ENCODE measurements around the gene ARHGAP24. TPM values are rescaled to one million over a fixed set of nuclear protein-coding genes. Genes with fewer than 3 reads are reported as not detected.
"Not testable (repeated sequence)": the region's sequence is repeated elsewhere in the genome, so short reads cannot be mapped to it uniquely, and the experiment has no call there.

The ARHGAP24 gene
- total RNA-seq, 2 donors from 2014 or later = 7.0 TPM; not detected in 1

DNA sequence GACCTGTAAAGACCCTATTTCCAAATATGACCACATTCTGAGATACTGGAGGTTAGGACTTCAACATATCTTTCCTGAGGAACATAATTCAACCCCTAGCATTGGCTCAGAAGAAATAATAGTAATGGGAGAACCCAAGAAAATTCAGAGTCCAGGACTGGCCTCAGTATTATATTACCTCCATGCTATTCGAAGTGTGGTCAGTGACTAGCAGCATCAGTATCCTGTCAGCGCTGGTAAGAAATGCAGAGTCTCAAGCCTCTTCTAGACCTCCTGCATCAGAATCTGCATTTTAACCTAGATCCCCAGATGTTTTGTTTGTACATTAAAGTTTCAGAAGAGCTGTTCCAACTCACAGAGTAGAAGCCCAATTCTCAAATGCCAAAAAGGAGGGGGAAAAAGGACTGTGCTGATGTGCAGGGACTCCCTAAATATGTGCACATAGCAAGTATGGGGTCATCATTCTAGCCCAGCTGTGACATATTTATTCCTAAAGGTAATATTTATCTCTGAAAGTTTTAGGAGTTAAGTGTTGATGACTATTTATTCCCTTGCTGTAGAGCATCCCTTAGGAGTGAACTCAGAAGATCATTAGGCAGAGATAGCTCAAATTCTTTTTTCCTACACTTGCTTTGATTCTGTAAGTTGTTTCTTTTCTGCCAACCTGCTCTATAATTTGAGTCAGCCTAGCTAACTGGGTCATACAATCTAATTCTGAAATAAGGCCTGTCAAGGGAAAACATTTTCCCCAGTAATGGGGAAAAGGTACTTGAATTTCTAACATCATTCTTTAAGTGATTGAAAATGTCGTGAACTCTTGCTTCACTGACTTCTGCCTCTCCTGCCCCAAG is 361.9 kb downstream of the ARHGAP24 start:
- Mint-ChIP-seq H3K4me1 (no peaks in the 10 kb centered on the region), H3K36me3 (ENCODE audit: low read depth) (no peaks in the 10 kb centered on the region), H3K4me3 (no peak overlapping the region), H3K27ac (no peak overlapping the region), H3K27me3 (no peaks in the 10 kb centered on the region)
- no peak for DNase-seq
- ATAC-seq = no peak
- H3K9me3 ChIP-seq (ENCODE audit: control insufficient read depth, low read length, poor library complexity, severe bottlenecking) = no peaks in the 10 kb centered on the region

DNA sequence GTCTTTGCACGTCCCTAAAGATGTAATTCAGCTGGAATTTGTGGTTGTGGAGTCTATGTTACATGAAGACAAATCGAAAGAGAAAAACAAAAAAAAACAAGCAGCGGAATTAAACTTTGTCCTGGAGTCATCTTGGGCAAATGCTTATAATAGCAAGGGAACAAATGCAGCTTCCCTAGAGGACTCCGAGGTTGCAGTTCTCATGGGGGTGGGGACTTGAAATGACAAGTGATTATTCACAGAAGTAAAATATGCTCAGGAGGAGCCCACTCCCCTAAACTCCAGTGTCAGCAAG is 362.4 kb downstream of the ARHGAP24 start:
- DNase-seq = no peak
- Mint-ChIP-seq H3K4me3 (no peak overlapping the region), H3K4me1 (no peaks in the 10 kb centered on the region), H3K27ac (no peak overlapping the region), H3K36me3 (ENCODE audit: low read depth) (no peaks in the 10 kb centered on the region), H3K27me3 (no peaks in the 10 kb centered on the region)
- H3K9me3 ChIP-seq (ENCODE audit: control insufficient read depth, low read length, poor library complexity, severe bottlenecking) = no peaks in the 10 kb centered on the region
- no peak for ATAC-seq

DNA sequence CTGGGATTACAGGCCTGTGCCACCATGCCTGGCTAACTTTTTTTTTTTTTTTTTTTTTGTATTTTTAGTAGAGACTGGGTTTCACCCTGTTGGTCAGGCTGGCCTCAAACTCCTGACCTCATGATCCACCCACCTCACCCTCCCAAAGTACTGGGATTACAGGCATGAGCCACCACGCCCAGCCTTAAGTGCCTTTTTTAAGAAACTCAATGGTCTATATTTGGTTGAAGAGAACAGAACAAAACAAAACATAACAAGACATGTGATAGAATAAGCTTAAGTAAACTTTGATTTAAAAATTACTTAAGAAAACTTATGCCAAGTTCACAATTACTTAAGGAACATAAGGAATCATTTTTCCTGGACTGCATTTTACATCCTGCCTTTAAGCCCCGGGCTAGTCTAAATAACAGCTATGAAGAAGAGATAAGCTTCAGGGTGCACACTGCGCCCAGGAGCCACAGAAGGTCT is 365.1 kb downstream of the ARHGAP24 start:
- not testable (repeated sequence) for ATAC-seq; H3K27ac Mint-ChIP-seq; H3K36me3 Mint-ChIP-seq (ENCODE audit: low read depth); H3K4me3 Mint-ChIP-seq; H3K9me3 ChIP-seq (ENCODE audit: control insufficient read depth, low read length, poor library complexity, severe bottlenecking); H3K27me3 Mint-ChIP-seq; DNase-seq; H3K4me1 Mint-ChIP-seq

- no peak for DNase-seq
- Mint-ChIP-seq H3K4me1 (no peaks in the 10 kb centered on the region), H3K27ac (no peak overlapping the region), H3K27me3 (no peaks in the 10 kb centered on the region), H3K4me3 (no peak overlapping the region), H3K36me3 (ENCODE audit: low read depth) (no peaks in the 10 kb centered on the region)
- peak; percentile 58 for ATAC-seq
- no peaks in the 10 kb centered on the region for H3K9me3 ChIP-seq (ENCODE audit: control insufficient read depth, low read length, poor library complexity, severe bottlenecking)
These were observed 367.6 kb downstream of the ARHGAP24 start for GRCh38 chr4:85842540-85842939.

DNA sequence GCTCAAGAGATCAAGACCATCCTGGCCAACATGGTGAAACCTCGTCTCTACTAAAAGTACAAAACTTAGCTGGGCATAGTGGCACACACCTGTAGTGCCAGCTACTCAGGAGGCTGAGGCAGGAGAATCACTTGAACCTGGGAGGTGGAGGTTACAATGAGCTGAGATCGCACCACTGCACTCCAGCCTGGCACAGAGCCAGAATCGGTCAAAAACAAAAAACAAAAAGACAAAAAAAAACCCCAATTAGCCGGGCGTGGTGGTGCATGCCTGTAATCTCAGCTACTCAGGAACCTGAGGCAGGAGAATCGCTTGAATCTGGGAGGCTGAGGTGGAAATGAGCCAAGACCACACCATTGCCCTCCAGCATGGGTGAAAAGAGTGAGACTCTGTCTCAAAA is 378.8 kb downstream of the ARHGAP24 start:
- H3K27ac Mint-ChIP-seq; ATAC-seq; DNase-seq; H3K36me3 Mint-ChIP-seq (ENCODE audit: low read depth); H3K9me3 ChIP-seq (ENCODE audit: control insufficient read depth, low read length, poor library complexity, severe bottlenecking); H3K4me3 Mint-ChIP-seq; H3K27me3 Mint-ChIP-seq; H3K4me1 Mint-ChIP-seq: not testable (repeated sequence)

DNA sequence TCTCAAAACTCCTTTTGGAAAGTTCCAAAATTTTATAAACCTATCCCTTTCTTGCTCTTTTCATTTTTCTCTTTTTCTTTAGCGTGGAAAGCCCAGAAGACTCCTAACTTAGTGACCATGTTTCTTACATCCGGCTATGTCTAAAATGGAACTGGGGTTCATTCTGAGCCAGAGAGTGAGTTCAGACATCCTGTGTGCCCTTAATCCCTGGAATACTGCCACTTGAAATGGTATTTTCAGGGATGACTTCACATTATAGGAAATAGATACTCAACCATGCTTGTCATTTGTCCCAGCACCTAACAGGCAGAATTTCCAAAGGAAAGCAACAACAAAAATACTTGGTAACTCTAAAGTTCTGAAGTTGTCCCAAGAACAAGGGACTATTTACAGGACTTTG is 379.6 kb downstream of the ARHGAP24 start:
- DNase-seq = no peak
- H3K4me1 Mint-ChIP-seq = no peaks in the 10 kb centered on the region
- ATAC-seq = no peak
- peaks cover 2% of the 10 kb centered on the region for H3K9me3 ChIP-seq (ENCODE audit: control insufficient read depth, low read length, poor library complexity, severe bottlenecking)
- H3K36me3 Mint-ChIP-seq (ENCODE audit: low read depth) = no peaks in the 10 kb centered on the region
- H3K4me3 Mint-ChIP-seq = no peak overlapping the region
- no peak overlapping the region for H3K27ac Mint-ChIP-seq
- no peaks in the 10 kb centered on the region for H3K27me3 Mint-ChIP-seq

DNA sequence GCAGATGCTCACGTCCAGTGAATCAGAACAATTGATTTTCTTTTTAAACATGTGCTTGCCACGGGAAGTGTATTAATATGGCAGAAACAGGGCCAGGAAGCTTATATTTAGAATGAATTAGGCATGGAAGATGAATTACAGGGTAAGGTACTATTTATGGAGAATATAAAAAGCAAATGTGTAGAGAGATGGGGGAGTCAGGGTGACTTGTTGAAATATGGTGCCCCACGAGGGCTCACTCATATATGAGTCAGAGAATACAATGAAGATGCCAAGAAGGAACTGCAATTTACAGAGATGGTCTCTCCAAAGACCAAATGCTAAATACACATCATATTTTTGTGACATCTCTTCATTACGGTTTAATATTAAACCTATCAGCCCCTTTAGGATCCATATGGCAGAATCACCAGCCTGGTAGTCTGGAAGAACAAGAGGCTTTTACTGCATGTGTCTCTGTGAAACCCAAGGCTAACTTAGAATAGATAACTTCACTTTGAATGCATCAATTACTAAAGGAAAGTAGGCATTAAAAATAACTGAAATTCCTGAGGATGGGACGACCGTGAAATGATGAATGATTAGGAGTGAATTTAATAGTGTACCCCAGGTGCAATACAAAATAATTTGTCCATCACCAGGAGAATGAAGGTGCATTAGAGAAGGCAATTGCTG is 385.3 kb downstream of the ARHGAP24 start:
- no peaks in the 10 kb centered on the region for H3K36me3 Mint-ChIP-seq (ENCODE audit: low read depth)

GRCh38 chr4:85861064-85861765 is 386.3 kb downstream of the ARHGAP24 start:
- peaks cover 2% of the 10 kb centered on the region for H3K9me3 ChIP-seq (ENCODE audit: control insufficient read depth, low read length, poor library complexity, severe bottlenecking)
- no peak overlapping the region for H3K27ac Mint-ChIP-seq
- H3K36me3 Mint-ChIP-seq (ENCODE audit: low read depth) = no peaks in the 10 kb centered on the region
- DNase-seq (no peak), ATAC-seq (no peak)
- H3K4me1 Mint-ChIP-seq = no peaks in the 10 kb centered on the region
- H3K4me3 Mint-ChIP-seq = no peak overlapping the region
- no peaks in the 10 kb centered on the region for H3K27me3 Mint-ChIP-seq

More for the DNA sequence above, 385.3 kb downstream of the ARHGAP24 start:
- H3K4me1 Mint-ChIP-seq = no peaks in the 10 kb centered on the region
- peaks cover 2% of the 10 kb centered on the region for H3K9me3 ChIP-seq (ENCODE audit: control insufficient read depth, low read length, poor library complexity, severe bottlenecking)
- H3K27ac Mint-ChIP-seq = no peak overlapping the region
- H3K4me3 Mint-ChIP-seq = no peak overlapping the region
- H3K27me3 Mint-ChIP-seq = no peaks in the 10 kb centered on the region
- no peak for ATAC-seq
- no peak for DNase-seq

GRCh38 chr4:85862896-85863295 is 387.9 kb downstream of the ARHGAP24 start:
- ATAC-seq = no peak
- no peaks in the 10 kb centered on the region for H3K9me3 ChIP-seq (ENCODE audit: control insufficient read depth, low read length, poor library complexity, severe bottlenecking)
- H3K27me3 Mint-ChIP-seq = no peaks in the 10 kb centered on the region
- H3K27ac Mint-ChIP-seq = no peak overlapping the region
- no peaks in the 10 kb centered on the region for H3K4me1 Mint-ChIP-seq
- no peak overlapping the region for H3K4me3 Mint-ChIP-seq
- no peak for DNase-seq
- H3K36me3 Mint-ChIP-seq (ENCODE audit: low read depth) = no peaks in the 10 kb centered on the region

DNA sequence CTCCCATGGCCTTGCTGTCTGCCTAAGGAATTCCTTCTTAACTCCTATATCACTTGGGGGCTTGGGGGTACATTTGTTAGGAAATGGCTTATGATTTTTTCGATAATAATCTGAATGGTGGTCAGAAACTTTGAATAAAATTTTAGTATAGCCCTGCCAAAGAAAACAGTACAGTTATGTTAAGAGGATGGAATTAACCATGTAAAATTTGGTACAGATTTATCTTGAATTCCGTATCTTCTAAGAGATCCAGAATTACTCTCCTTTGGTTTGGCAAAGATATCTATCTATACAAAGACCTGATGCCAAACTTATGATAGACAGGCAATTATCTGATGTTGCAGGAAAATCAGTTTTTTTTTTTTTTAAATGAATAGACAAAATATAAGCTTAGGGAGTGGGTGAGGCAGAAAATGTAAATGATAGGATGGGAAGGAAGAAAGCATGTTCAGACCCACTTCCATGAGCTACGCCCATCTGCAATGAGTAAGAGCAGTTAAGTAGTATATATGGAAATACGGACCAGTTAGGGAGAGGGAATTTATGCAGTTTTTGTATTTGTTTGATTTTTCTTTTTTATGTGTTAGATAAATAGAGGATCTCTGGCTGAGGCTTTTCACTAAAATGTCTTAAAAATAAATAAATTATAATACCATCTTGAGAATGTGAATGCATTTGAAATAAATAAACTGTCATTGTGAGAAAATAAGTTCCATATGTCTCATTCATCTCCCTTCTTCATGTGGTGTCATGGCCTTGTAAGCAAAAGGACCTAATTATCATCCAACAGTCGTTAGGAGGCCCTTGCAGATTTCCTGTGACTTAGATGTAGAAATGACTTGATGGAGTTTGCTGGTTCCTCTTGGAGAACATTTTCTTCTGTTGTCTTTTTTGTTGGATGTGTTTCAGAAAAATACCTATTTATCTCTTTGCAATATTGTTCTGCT is 389.6 kb downstream of the ARHGAP24 start:
- H3K9me3 ChIP-seq (ENCODE audit: control insufficient read depth, low read length, poor library complexity, severe bottlenecking) = no peaks in the 10 kb centered on the region
- ATAC-seq (no peak), DNase-seq (no peak)
- Mint-ChIP-seq H3K27ac (no peak overlapping the region), H3K4me3 (no peak overlapping the region), H3K4me1 (no peaks in the 10 kb centered on the region), H3K36me3 (ENCODE audit: low read depth) (no peaks in the 10 kb centered on the region), H3K27me3 (no peaks in the 10 kb centered on the region)

DNA sequence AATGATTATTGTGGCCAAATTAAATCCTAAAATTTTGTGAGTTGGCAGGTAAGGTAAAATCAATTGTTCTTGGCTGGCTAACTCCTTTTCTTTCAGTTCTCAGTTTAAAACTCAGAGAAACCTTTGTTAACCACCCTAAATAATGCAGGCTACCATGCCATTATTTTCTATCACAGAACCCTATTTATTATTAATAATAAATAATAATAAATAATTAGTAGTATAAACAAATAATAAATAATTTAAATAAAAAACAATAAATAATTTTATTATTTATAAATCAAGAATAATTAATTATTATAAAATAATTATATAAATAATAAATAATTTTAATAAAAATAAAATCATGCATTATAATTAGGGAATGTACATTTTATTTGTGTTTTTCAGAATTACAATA is 390.3 kb downstream of the ARHGAP24 start:
- H3K4me3 Mint-ChIP-seq = no peak overlapping the region
- H3K4me1 Mint-ChIP-seq = no peaks in the 10 kb centered on the region
- ATAC-seq (no peak), DNase-seq (no peak)
- H3K27ac Mint-ChIP-seq = no peak overlapping the region
- no peaks in the 10 kb centered on the region for H3K9me3 ChIP-seq (ENCODE audit: control insufficient read depth, low read length, poor library complexity, severe bottlenecking)
- H3K36me3 Mint-ChIP-seq (ENCODE audit: low read depth) = no peaks in the 10 kb centered on the region
- H3K27me3 Mint-ChIP-seq = no peaks in the 10 kb centered on the region

DNA sequence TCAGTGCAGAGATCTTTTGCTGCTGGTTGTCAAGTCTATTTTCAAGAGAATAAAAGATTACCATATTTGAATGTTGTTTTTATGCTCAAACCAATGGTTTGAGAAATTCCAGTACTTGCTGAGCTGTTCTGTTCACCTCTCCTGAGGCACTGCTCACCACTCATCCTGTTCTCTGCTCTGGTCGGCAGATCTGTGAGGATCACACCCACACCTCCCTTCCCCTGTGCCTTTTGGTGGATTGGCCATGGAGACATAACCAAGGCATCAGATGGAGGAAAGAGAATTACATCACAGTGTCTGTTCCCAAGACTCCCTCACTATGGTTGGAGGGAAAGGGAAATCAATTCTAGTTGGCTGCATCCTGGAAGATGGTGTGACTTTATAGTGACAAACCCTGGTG is 391.6 kb downstream of the ARHGAP24 start:
- H3K4me1 Mint-ChIP-seq = no peaks in the 10 kb centered on the region

DNA sequence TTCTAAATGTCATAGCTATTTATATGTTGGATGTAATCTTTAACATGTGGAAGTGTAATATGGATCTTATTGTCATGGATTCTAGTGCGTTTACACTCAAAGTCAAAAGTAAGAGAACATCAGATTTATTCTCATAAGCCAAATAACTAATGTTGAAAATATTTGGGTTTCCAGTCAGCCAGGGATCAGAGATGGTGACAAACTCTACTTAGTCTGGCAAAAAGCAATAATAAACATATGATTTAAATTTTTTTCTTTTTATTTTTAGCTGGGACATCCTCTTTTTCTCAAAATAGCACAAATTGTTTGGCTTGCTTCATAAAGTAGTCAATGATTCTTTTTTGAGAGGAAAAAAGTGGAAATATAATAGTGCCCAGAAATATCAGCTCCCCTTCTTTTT is 392.3 kb downstream of the ARHGAP24 start:
- no peaks in the 10 kb centered on the region for H3K27me3 Mint-ChIP-seq
- no peaks in the 10 kb centered on the region for H3K4me1 Mint-ChIP-seq
- no peak for ATAC-seq

More for the DNA sequence above, 391.6 kb downstream of the ARHGAP24 start:
- no peaks in the 10 kb centered on the region for H3K9me3 ChIP-seq (ENCODE audit: control insufficient read depth, low read length, poor library complexity, severe bottlenecking)
- H3K27ac Mint-ChIP-seq = no peak overlapping the region
- ATAC-seq = no peak
- H3K36me3 Mint-ChIP-seq (ENCODE audit: low read depth) = no peaks in the 10 kb centered on the region
- no peak for DNase-seq
- H3K27me3 Mint-ChIP-seq = no peaks in the 10 kb centered on the region
- H3K4me3 Mint-ChIP-seq = no peak overlapping the region

More for the DNA sequence above, 392.3 kb downstream of the ARHGAP24 start:
- H3K9me3 ChIP-seq (ENCODE audit: control insufficient read depth, low read length, poor library complexity, severe bottlenecking) = no peaks in the 10 kb centered on the region
- DNase-seq = no peak
- no peak overlapping the region for H3K27ac Mint-ChIP-seq
- no peaks in the 10 kb centered on the region for H3K36me3 Mint-ChIP-seq (ENCODE audit: low read depth)
- H3K4me3 Mint-ChIP-seq = no peak overlapping the region

All from T-helper 17 cell (primary cell).